Erythroblast (primary cell): Measurements from ENCODE around the gene CCNDBP1.

Experiments
- GATA1 ChIP-seq: IDR thresholded peaks from 2 replicates; pipeline ENCODE4 v1.6.1; 2011; ENCODE audit warnings: low read depth, mild to moderate bottlenecking, control low read depth, low read length, moderate library complexity
- POLR2A ChIP-seq: IDR thresholded peaks from 2 replicates; pipeline ENCODE4 v1.6.1; 2011; ENCODE audit warnings: mild to moderate bottlenecking, low read length

DNA sequence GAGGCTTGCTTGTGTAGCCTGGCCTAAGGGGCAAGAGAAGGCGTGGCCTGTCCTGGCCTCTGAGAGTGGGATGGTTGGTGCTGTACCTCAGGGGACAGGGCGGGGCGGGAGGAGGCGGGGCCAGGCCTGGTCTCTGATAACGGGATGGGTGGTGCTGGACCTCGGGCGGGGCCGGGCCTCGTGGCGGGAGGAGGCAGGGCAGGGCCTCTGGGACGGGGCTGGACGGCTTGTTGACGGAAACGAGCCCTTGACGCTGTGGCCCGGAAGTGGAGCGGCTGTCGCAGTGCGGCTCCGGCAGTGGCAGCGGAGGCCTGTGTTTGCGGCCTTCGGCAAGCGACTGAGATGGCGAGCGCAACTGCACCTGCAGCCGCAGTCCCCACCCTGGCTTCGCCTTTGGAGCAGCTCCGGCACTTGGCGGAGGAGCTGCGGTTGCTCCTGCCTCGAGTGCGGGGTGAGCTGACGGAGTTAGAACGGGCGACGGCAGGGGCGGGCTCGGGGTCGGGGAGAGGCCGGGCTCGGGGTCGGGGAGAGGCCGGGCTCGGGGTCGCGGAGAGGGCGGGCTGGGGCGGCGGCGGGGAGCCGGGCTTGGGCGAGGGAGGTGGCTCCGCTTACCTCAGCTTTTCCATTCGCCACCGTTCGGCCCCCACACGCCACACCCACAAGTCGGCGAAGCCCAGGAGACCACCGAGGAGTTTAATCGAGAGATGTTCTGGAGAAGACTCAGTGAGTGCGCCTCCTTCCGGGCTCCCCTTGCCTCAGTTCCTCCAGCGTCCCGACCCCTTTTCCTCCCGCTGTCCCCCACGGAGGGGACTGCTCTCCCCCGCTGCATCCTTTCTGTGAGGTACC is at the start of gene CCNDBP1:
- peak; percentile 83 for TF ChIP-seq POLR2A
- peak; percentile 35 for TF ChIP-seq GATA1
